K562 (cell line): ENCODE results near the gene OR5H6. TPM values are rescaled to one million over a fixed set of nuclear protein-coding genes. Genes with fewer than 3 reads are reported as not detected.

Source experiments
- polyA plus RNA-seq, 8 experiments: library from polyadenylated mRNA; depleted of rRNA in 4 of 8; stranded (reverse) in 5 of 8; unstranded in 3 of 8; fragments of >200 nt; fragmentation: Nextera tagmentation in 2 of 8; fragmentation: Illumina TruSeq in 1 of 8; extraction: Ambion mirVana in 2 of 8; extraction: Trizol in 1 of 8; gene quantifications; 2 replicates each; pipeline versions ENCODE4 v1.2.1 to v1.2.3, GENCODE V29; 2011 to 2014; ENCODE audit warnings: inconsistent platforms in 1 of 8, missing spikeins in 1 of 8
- total RNA-seq, 7 experiments: library from RNA; depleted of rRNA in 6 of 7; stranded (reverse); fragments of >200 nt in 6 of 7; fragmentation: Illumina TruSeq in 2 of 7; extraction: Trizol in 2 of 7; gene quantifications; 2 replicates each; pipeline versions ENCODE4 v1.2.1 to v1.2.3, GENCODE V29; 2011 to 2021; ENCODE audit warnings: low replicate concordance in 1 of 7
- TF ChIP-seq, protein P1 (sequence below): fragments of 200-600 bp; sonication (generic); IDR thresholded peaks from one replicate; pipeline ENCODE4 v1.6.1; 2012; ENCODE audit warnings: mild to moderate bottlenecking, low read depth, low read length, inconsistent platforms

The OR5H6 gene
- total and polyA plus RNA-seq, 9 of the 15 experiments (the other 6 are each of a cell fraction or from before 2014, with no cell fraction given), result 0.08 TPM; not detected in 8

DNA sequence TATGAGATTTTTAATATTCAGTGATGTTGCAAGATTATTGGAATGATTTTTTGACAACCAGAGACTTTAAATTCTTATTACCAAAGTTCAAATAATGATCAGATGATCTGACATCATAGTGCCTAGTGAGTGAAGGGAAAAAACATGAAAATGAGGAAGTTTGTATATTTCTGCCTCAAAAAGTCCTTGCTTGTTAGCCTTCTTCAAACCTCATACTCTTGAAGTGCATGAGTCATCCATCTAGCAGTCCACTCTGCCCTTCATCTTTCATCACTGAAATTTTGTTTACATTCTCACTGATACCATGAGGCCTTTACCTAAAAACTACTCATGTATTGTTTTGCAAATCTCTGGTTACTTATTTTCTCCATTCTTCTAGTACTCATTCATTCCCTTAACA is 23.9 kb upstream of the OR5H6 start (continued):
- TF ChIP-seq, protein P1, sequence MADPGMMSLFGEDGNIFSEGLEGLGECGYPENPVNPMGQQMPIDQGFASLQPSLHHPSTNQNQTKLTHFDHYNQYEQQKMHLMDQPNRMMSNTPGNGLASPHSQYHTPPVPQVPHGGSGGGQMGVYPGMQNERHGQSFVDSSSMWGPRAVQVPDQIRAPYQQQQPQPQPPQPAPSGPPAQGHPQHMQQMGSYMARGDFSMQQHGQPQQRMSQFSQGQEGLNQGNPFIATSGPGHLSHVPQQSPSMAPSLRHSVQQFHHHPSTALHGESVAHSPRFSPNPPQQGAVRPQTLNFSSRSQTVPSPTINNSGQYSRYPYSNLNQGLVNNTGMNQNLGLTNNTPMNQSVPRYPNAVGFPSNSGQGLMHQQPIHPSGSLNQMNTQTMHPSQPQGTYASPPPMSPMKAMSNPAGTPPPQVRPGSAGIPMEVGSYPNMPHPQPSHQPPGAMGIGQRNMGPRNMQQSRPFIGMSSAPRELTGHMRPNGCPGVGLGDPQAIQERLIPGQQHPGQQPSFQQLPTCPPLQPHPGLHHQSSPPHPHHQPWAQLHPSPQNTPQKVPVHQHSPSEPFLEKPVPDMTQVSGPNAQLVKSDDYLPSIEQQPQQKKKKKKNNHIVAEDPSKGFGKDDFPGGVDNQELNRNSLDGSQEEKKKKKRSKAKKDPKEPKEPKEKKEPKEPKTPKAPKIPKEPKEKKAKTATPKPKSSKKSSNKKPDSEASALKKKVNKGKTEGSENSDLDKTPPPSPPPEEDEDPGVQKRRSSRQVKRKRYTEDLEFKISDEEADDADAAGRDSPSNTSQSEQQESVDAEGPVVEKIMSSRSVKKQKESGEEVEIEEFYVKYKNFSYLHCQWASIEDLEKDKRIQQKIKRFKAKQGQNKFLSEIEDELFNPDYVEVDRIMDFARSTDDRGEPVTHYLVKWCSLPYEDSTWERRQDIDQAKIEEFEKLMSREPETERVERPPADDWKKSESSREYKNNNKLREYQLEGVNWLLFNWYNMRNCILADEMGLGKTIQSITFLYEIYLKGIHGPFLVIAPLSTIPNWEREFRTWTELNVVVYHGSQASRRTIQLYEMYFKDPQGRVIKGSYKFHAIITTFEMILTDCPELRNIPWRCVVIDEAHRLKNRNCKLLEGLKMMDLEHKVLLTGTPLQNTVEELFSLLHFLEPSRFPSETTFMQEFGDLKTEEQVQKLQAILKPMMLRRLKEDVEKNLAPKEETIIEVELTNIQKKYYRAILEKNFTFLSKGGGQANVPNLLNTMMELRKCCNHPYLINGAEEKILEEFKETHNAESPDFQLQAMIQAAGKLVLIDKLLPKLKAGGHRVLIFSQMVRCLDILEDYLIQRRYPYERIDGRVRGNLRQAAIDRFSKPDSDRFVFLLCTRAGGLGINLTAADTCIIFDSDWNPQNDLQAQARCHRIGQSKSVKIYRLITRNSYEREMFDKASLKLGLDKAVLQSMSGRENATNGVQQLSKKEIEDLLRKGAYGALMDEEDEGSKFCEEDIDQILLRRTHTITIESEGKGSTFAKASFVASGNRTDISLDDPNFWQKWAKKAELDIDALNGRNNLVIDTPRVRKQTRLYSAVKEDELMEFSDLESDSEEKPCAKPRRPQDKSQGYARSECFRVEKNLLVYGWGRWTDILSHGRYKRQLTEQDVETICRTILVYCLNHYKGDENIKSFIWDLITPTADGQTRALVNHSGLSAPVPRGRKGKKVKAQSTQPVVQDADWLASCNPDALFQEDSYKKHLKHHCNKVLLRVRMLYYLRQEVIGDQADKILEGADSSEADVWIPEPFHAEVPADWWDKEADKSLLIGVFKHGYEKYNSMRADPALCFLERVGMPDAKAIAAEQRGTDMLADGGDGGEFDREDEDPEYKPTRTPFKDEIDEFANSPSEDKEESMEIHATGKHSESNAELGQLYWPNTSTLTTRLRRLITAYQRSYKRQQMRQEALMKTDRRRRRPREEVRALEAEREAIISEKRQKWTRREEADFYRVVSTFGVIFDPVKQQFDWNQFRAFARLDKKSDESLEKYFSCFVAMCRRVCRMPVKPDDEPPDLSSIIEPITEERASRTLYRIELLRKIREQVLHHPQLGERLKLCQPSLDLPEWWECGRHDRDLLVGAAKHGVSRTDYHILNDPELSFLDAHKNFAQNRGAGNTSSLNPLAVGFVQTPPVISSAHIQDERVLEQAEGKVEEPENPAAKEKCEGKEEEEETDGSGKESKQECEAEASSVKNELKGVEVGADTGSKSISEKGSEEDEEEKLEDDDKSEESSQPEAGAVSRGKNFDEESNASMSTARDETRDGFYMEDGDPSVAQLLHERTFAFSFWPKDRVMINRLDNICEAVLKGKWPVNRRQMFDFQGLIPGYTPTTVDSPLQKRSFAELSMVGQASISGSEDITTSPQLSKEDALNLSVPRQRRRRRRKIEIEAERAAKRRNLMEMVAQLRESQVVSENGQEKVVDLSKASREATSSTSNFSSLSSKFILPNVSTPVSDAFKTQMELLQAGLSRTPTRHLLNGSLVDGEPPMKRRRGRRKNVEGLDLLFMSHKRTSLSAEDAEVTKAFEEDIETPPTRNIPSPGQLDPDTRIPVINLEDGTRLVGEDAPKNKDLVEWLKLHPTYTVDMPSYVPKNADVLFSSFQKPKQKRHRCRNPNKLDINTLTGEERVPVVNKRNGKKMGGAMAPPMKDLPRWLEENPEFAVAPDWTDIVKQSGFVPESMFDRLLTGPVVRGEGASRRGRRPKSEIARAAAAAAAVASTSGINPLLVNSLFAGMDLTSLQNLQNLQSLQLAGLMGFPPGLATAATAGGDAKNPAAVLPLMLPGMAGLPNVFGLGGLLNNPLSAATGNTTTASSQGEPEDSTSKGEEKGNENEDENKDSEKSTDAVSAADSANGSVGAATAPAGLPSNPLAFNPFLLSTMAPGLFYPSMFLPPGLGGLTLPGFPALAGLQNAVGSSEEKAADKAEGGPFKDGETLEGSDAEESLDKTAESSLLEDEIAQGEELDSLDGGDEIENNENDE, result no peak
